NCI-H345 (cell line): Measurements from ENCODE around the gene TDRD15.
A peak's percentile ranks its signal among the peaks of the same experiment; 100 is the strongest.
"Not testable (repeated sequence)": the region's sequence is repeated elsewhere in the genome, so short reads cannot be mapped to it uniquely, and the experiment has no call there.

Experiments
- DNase-seq: peaks from one replicate; lab custom pipeline; 2025; lab: John Stamatoyannopoulos, UW

The TDRD15 gene

GRCh38 chr2:21146638-21147037 is 22.9 kb downstream of the TDRD15 start:
- no peak for DNase-seq

- no peak for DNase-seq
Measured at GRCh38 chr2:21148718-21149117, 24.9 kb downstream of the TDRD15 start.

GRCh38 chr2:21151234-21151633 is 27.5 kb downstream of the TDRD15 start:
- not testable (repeated sequence) for DNase-seq

GRCh38 chr2:21155365-21156136 is 31.8 kb downstream of the TDRD15 start:
- no peak for DNase-seq

GRCh38 chr2:21161122-21161521 is 37.4 kb downstream of the TDRD15 start:
- no peak for DNase-seq

DNA sequence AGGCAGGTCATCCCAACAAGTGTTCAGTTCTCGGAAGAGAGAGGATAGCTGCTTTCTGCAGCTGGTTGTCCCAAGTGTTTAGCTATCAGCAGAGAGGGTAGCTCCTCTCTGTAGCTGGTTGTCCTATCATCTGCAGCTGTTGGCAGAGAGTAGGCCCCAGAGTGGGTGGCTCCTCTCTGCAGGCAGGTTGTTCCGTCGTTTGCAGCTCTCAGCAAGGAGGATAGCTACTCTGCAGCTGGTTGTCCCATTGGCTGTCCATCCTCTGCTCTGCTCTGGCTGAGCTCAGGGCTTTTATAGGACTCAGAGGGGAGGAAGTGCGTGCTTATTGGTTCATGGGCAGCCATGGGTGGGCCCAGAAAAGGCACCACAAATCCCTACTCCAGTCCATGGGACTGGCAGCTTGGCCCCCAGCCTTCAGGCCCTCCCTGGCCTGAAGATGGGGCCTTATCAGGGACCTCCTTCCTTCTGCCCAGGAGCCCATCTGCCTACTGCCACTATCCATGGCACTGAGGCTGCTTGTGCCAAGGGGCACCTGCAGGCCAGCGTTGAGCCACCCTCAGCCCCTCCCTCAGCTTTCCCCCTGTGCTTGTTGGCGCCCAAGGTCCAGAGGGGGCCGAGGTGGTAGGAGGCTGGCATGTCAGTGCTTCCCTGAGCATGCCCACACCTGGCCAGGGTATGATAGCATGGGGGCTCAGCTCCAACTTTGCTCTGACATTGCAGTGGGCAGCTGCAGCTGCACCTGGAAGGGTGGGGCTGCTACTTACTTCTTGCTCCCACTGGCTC is 38.3 kb downstream of the TDRD15 start:
- no peak for DNase-seq

GRCh38 chr2:21162615-21162878 is 38.8 kb downstream of the TDRD15 start:
- DNase-seq = no peak

DNA sequence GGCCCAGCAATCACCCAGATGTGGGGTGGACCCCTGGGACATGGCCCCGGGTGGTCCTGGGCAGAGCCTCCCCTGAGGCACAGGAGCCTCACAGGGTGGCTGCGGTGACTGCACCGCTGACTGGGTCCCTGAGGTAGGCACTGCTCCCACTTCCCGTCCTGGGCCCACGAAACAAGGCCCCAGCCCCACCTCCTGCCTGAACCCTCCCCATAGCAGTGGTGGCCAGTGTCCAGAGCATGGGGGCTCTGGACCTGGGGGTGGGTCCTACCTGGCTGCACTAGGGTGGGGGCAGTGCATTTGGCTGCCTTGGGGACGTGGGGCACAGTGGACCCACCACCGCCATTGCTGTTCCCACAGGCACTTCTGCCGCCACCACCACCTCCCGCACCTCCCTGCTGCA is 39.4 kb downstream of the TDRD15 start:
- no peak for DNase-seq

DNA sequence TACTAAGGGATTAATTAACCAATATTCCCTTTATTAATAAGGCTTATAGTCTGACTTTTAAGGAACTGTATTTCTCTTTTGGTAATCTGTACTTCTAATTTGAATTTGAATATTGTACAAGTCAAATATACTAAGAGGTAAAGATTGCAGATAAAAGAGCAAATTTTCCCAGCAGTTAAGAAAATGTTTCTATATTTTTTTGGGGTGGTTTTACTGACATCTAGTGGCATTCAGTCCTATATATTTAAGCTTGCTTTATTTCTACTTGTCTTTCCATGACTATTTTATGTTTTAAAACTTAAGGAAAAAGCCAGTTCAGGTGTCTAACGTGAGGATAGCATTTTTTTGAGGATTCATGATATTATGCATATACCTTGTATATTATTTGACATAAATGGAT is 41.6 kb downstream of the TDRD15 start:
- DNase-seq = no peak

DNA sequence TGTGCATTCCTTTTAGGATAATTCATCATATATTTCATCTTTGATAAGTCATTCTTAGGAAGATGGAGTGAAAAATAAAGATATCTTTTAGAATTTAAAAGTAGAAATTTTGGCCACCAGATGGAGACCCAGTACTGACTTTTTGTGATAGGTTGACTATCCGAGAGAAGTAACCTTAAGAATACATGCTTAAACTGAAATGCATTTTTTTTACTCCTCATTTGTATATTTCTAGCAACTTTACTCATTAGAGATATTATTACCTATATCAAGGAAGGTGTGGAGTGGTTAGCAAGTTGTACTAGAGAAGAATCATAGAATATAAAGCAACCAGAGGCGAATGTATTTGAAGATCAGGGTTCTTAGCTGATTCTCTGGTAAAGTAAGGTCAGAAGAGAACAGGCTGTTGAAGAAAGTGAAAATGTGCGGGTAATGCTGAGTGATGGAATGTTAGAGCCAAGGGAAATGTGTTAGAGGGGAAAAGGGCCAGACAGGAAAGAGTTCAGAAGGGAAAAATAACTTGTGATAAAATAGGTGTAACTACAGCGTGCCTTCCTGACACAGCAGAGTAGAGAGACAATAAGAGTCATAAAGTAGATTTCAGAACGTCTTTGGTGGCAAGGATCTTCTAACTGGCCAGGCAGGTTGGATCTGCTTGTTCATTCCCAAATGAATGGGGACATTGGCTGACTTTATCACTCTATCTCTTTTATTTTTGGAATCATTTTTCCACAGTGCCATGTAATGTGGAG is 52.3 kb downstream of the TDRD15 start:
- DNase-seq = peak; percentile 54

DNA sequence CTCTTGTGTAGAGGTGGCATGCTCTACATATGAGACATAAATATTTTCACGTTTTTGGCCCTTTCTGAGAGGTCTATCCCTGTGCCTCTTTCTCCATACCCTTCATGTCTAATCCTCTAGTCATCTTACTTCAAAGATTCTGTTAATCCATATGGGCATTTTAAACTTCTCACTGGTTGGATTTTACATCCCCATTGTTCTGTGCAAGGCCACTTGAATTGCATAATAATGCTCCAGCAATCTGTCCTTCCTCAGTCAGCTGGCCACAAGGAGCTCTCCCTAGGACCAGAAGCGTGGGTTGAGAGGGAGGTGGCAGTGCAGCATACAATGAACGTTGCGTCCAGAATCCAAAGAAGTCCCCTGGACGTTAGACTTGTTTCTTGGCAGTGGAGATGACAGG is 58.2 kb downstream of the TDRD15 start:
- DNase-seq = no peak

GRCh38 chr2:21183306-21183705 is 59.5 kb downstream of the TDRD15 start:
- no peak for DNase-seq

DNA sequence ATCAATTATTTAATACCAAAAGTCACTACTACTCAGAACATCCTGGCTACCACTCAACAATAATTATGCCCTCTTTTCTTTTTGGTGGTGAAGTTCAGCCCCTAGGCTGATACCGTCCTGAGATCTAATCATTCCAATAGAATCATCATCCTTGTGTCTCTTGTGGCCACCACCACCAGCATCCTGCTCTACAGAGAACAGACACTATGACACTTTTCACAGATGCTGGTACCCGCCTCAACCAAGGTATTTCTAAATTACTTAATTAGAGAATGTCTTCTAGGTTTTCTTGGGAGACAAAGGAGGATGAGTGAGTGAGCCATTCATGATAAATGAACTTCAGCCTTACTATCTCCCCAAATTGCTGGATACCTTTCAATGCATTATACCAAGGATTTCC is 60.0 kb downstream of the TDRD15 start:
- no peak for DNase-seq

DNA sequence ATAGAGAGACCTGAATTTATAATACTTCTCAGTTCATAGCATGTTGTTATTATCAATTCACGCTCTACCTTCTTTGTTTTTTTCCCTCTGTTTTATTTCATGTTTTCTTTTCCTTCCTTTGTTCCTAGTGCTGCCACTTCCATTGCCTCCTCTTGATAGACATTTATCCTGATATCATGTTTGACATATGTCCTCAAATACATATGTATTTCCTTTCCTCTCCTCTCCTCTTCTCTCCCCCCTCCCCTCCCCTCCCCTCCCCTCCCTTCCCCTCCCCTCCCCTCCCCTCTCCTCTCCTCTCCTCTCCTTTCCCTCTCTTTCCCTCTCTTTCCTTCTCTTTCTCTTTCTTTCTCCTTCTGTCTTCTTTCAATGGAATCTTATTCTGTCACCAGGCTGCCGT is 67.8 kb downstream of the TDRD15 start:
- no peak for DNase-seq
